ENCODE data around the gene AQP12B. TPM values are rescaled to one million over a fixed set of nuclear protein-coding genes. Genes with fewer than 3 reads are reported as not detected.
"Not testable (repeated sequence)": the region's sequence is repeated elsewhere in the genome, so short reads cannot be mapped to it uniquely, and the experiment has no call there.

Gene AQP12B
- total RNA-seq, 2 experiments from 2014 or later = not detected

- H3K4me3 ChIP-seq (ENCODE audit: low read length) = no peak overlapping the region
- H3K4me1 Mint-ChIP-seq (ENCODE audit: low read depth) = no peaks in the 10 kb centered on the region
Observed at GRCh38 chr2:240662681-240663080, 20.0 kb downstream of the AQP12B start.

GRCh38 chr2:240659883-240660282 lies 22.8 kb downstream of the AQP12B start:
- H3K27ac Mint-ChIP-seq; H3K4me3 Mint-ChIP-seq; DNase-seq; POLR2A ChIA-PET; H3K9me3 ChIP-seq (ENCODE audit: control insufficient read depth in 1 of 2, insufficient read depth in 1 of 2, low read length in 2 of 2); H3K36me3 Mint-ChIP-seq (ENCODE audit: low read depth); H3K4me1 Mint-ChIP-seq (ENCODE audit: low read depth); H3K27me3 ChIP-seq (ENCODE audit: control insufficient read depth in 1 of 2, insufficient read depth in 2 of 2, low read length in 2 of 2); CTCF ChIA-PET; H3K9me3 Mint-ChIP-seq; H3K36me3 ChIP-seq (ENCODE audit: insufficient read depth, low read length); H3K4me3 ChIP-seq (ENCODE audit: low read length); H3K27ac ChIP-seq (ENCODE audit: low read depth in 1 of 2, low read length in 2 of 2); ATAC-seq (ENCODE audit: poor library complexity): not testable (repeated sequence)
- intact Hi-C loops (cut with DNase I, micrococcal nuclease) = loop anchor here in 1 of 2 experiments (10.0 kb wide), 1 partner anchor 55 kb away; no protein-coding TSS in a partner anchor
- peaks cover 13% of the 10 kb centered on the region for H3K4me1 ChIP-seq (ENCODE audit: insufficient read depth, low read length)
- H3K27me3 Mint-ChIP-seq = peaks cover 38% of the 10 kb centered on the region

More at GRCh38 chr2:240662681-240663080, 20.0 kb downstream of the AQP12B start:
- ATAC-seq (ENCODE audit: poor library complexity) = no peak
- intact Hi-C loops (cut with DNase I, micrococcal nuclease) = loop anchor here in 1 of 2 experiments (10.0 kb wide), 1 partner anchor 52 kb away; no protein-coding TSS in a partner anchor
- no peak for TF ChIP-seq CTCF (IDR thresholded peaks at IDR 0.05)
- Histone ChIP-seq H3K36me3 (ENCODE audit: insufficient read depth, low read length) (no peaks in the 10 kb centered on the region), H3K27ac (ENCODE audit: low read depth in 1 of 2, low read length in 2 of 2) (no peak overlapping the region), H3K9me3 (ENCODE audit: control insufficient read depth in 1 of 2, insufficient read depth in 1 of 2, low read length in 2 of 2) (peaks cover 0 to 9% of the 10 kb centered on the region in 2 experiments), H3K4me1 (ENCODE audit: insufficient read depth, low read length) (no peaks in the 10 kb centered on the region), H3K27me3 (ENCODE audit: control insufficient read depth in 1 of 2, insufficient read depth in 2 of 2, low read length in 2 of 2) (peaks cover 5 to 10% of the 10 kb centered on the region in 2 experiments)
- Mint-ChIP-seq H3K27ac (no peak overlapping the region), H3K4me3 (no peak overlapping the region), H3K9me3 (peaks cover 7% of the 10 kb centered on the region), H3K36me3 (ENCODE audit: low read depth) (no peaks in the 10 kb centered on the region), H3K27me3 (peaks cover 52% of the 10 kb centered on the region)
- ChIA-PET CTCF (no interaction called here), POLR2A (no interaction called here)
- no peak for DNase-seq

- intact Hi-C loops (cut with DNase I, micrococcal nuclease) = no loop called here
- Mint-ChIP-seq H3K27me3 (peaks cover 32% of the 10 kb centered on the region), H3K27ac (no peak overlapping the region), H3K36me3 (ENCODE audit: low read depth) (no peaks in the 10 kb centered on the region), H3K4me1 (ENCODE audit: low read depth) (peaks cover 6% of the 10 kb centered on the region), H3K4me3 (no peak overlapping the region), H3K9me3 (no peaks in the 10 kb centered on the region)
- Histone ChIP-seq H3K4me1 (ENCODE audit: insufficient read depth, low read length) (peaks cover 13% of the 10 kb centered on the region), H3K4me3 (ENCODE audit: low read length) (no peak overlapping the region), H3K27ac (ENCODE audit: low read depth in 1 of 2, low read length in 2 of 2) (no peak overlapping the region), H3K27me3 (ENCODE audit: control insufficient read depth in 1 of 2, insufficient read depth in 2 of 2, low read length in 2 of 2) (no peaks in the 10 kb centered on the region), H3K9me3 (ENCODE audit: control insufficient read depth in 1 of 2, insufficient read depth in 1 of 2, low read length in 2 of 2) (no peaks in the 10 kb centered on the region), H3K36me3 (ENCODE audit: insufficient read depth, low read length) (no peaks in the 10 kb centered on the region)
- DNase-seq (peak in 3 of 14 experiments; percentile 29 to 51 (median 38)), ATAC-seq (ENCODE audit: poor library complexity) (no peak)
- no peak for TF ChIP-seq CTCF (IDR thresholded peaks at IDR 0.05)
- CTCF ChIA-PET = no interaction called here
- POLR2A ChIA-PET = no interaction called here
Observed at GRCh38 chr2:240655931-240656886, 26.5 kb downstream of the AQP12B start.

Data from CD4-positive, alpha-beta T cell (primary cell).